Neural cell (in vitro differentiated cells): ENCODE measurements around the gene MB21D2. TPM values are rescaled to one million over a fixed set of nuclear protein-coding genes. Genes with fewer than 3 reads are reported as not detected.

Experiments used
- H2AFZ ChIP-seq: fragments of 200-600, 300-800 bp; sonication (generic), shearing (Covaris generic); 2 replicates; pipeline ENCODE4 v1.6.0; 2014; ENCODE audit warnings: low read depth, mild to moderate bottlenecking, antibody characterized with exemption, low read length, moderate library complexity
- H3F3A ChIP-seq: fragments of 200-600 bp; shearing (Covaris generic); 2 replicates; pipeline ENCODE4 v1.6.1; 2016; ENCODE audit warnings: mild to moderate bottlenecking, moderate library complexity, mixed read lengths, antibody characterized with exemption, low read length; ENCODE audit not compliant: insufficient read depth, poor library complexity, severe bottlenecking
- H3K27ac ChIP-seq: fragments of 200-600, 300-800 bp; sonication (generic), shearing (Covaris generic); 2 replicates; pipeline ENCODE4 v1.5.1; 2014; ENCODE audit warnings: mild to moderate bottlenecking, low read length, moderate library complexity
- H3K27me3 ChIP-seq: fragments of 300-800, 200-600 bp; sonication (generic), shearing (Covaris generic); 2 replicates; pipeline ENCODE4 v1.6.0; 2014; ENCODE audit warnings: mild to moderate bottlenecking, low read depth, low read length, moderate library complexity; ENCODE audit not compliant: insufficient read depth
- H3K36me3 ChIP-seq: fragments of 300-800, 200-600 bp; sonication (generic), shearing (Covaris generic); 2 replicates; pipeline ENCODE4 v1.5.1; 2014; ENCODE audit warnings: mild to moderate bottlenecking, antibody characterized with exemption, low read length, moderate library complexity; ENCODE audit not compliant: insufficient read depth
- H3K4me2 ChIP-seq: fragments of 300-800, 200-600 bp; sonication (generic), shearing (Covaris generic); 2 replicates; pipeline ENCODE4 v1.6.0; 2014; ENCODE audit warnings: mild to moderate bottlenecking, low read length
- H3K4me3 ChIP-seq: fragments of 300-800, 200-600 bp; sonication (generic), shearing (Covaris generic); 2 replicates; pipeline ENCODE4 v1.5.1; 2014; ENCODE audit warnings: mild to moderate bottlenecking, low read length, moderate library complexity
- H3K79me2 ChIP-seq: fragments of 200-600 bp; shearing (Covaris generic); replicated peaks from 2 replicates; pipeline ENCODE4 v1.6.0; 2014; ENCODE audit warnings: mild to moderate bottlenecking, low read length, moderate library complexity; ENCODE audit not compliant: insufficient read depth
- H3K9ac ChIP-seq: fragments of 300-800, 200-600 bp; sonication (generic), shearing (Covaris generic); 2 replicates; pipeline ENCODE4 v1.6.1; 2016; ENCODE audit warnings: mild to moderate bottlenecking, low read length, mixed read lengths
- H3K9me2 ChIP-seq: fragments of 200-600 bp; shearing (Covaris generic); 2 replicates; pipeline ENCODE4 v1.6.1; 2016; ENCODE audit warnings: mild to moderate bottlenecking, low read length, mixed read lengths; ENCODE audit not compliant: insufficient read depth
- H3K9me3 ChIP-seq: fragments of 200-600, 300-800 bp; sonication (generic), shearing (Covaris generic); 2 replicates; pipeline ENCODE4 v1.6.1; 2016; ENCODE audit warnings: mild to moderate bottlenecking, mixed run types, low read length, moderate library complexity, mixed read lengths
- H4K20me1 ChIP-seq: fragments of 200-600 bp; shearing (Covaris generic); 2 replicates; pipeline ENCODE4 v1.6.1; 2016; ENCODE audit warnings: mild to moderate bottlenecking, mixed run types; ENCODE audit not compliant: insufficient read depth
- CTCF ChIP-seq: fragments of 450-650 bp; IDR thresholded peaks from 2 replicates; pipeline ENCODE4 v1.5.1; 2014; ENCODE audit warnings: antibody characterized with exemption, mild to moderate bottlenecking, moderate library complexity; ENCODE audit not compliant: poor library complexity, severe bottlenecking
- EP300 ChIP-seq: fragments of 450-650 bp; conservative IDR thresholded peaks from 2 replicates; pipeline ENCODE4 v1.6.1; 2014; ENCODE audit warnings: antibody characterized with exemption, mild to moderate bottlenecking, moderate library complexity; ENCODE audit not compliant: poor library complexity, severe bottlenecking
- EZH2 ChIP-seq: fragments of 200-600, 300-800 bp; shearing (Covaris generic), sonication (generic); IDR thresholded peaks from 2 replicates; pipeline ENCODE4 v1.6.1; 2014; ENCODE audit warnings: antibody characterized with exemption, low read length, borderline replicate concordance, mild to moderate bottlenecking; ENCODE audit not compliant: insufficient read depth, poor library complexity, severe bottlenecking
- MXI1 ChIP-seq: fragments of 450-650 bp; conservative IDR thresholded peaks from 2 replicates; pipeline ENCODE4 v1.6.1; 2014; ENCODE audit warnings: antibody characterized with exemption, mild to moderate bottlenecking; ENCODE audit not compliant: poor library complexity, severe bottlenecking
- POLR2AphosphoS5 ChIP-seq: IDR thresholded peaks from 2 replicates; pipeline ENCODE4 v1.6.1; 2012
- RAD21 ChIP-seq: fragments of 450-650 bp; conservative IDR thresholded peaks from 2 replicates; pipeline ENCODE4 v1.6.1; 2014; ENCODE audit warnings: antibody characterized with exemption, mild to moderate bottlenecking, moderate library complexity
- REST ChIP-seq: IDR thresholded peaks from 2 replicates; pipeline ENCODE4 v1.6.1; 2012; ENCODE audit warnings: borderline replicate concordance
- SMC3 ChIP-seq: fragments of 450-650 bp; conservative IDR thresholded peaks from 2 replicates; pipeline ENCODE4 v1.6.1; 2014; ENCODE audit warnings: antibody characterized with exemption, mild to moderate bottlenecking, moderate library complexity; ENCODE audit not compliant: poor library complexity
- TAF1 ChIP-seq: IDR thresholded peaks from 2 replicates; pipeline ENCODE4 v1.6.1; 2012; ENCODE audit warnings: low read depth
- polyA plus RNA-seq: library from polyadenylated mRNA; depleted of rRNA; stranded (reverse); fragments of >200 nt; gene quantifications from 2 replicates; pipeline ENCODE4 v1.2.3, GENCODE V29; 2014

The MB21D2 gene
- polyA plus RNA-seq, 1 donor from 2014 or later, result 39.0 TPM

GRCh38 chr3:192905980-192906678 lies 11.5 kb downstream of the MB21D2 start:
- no peak for TF ChIP-seq TAF1
- no peak for TF ChIP-seq REST
- no peak for TF ChIP-seq EP300
- TF ChIP-seq CTCF, result no peak
- TF ChIP-seq EZH2, result no peak
- no peak for TF ChIP-seq SMC3
- no peak for TF ChIP-seq POLR2AphosphoS5
- no peak for TF ChIP-seq RAD21
- TF ChIP-seq MXI1, result no peak
- no peak overlapping the region for H2AFZ ChIP-seq
- no peak overlapping the region for H3K27ac ChIP-seq
- H3K9ac ChIP-seq, result no peak overlapping the region
- no peak overlapping the region for H3K4me2 ChIP-seq
- no peaks in the 10 kb centered on the region for H3F3A ChIP-seq
- peaks cover 19% of the 10 kb centered on the region for H3K79me2 ChIP-seq
- peaks cover 5% of the 10 kb centered on the region for H3K9me3 ChIP-seq
- H3K27me3 ChIP-seq, result no peaks in the 10 kb centered on the region
- no peaks in the 10 kb centered on the region for H3K36me3 ChIP-seq
- H3K4me3 ChIP-seq, result no peak overlapping the region
- H3K9me2 ChIP-seq, result no peaks in the 10 kb centered on the region
- no peaks in the 10 kb centered on the region for H4K20me1 ChIP-seq

- Histone ChIP-seq H3K27ac (no peak overlapping the region), H3K79me2 (peaks cover 10% of the 10 kb centered on the region), H3F3A (no peaks in the 10 kb centered on the region), H3K9me3 (peaks cover 5% of the 10 kb centered on the region), H3K9me2 (no peaks in the 10 kb centered on the region), H3K9ac (no peak overlapping the region), H3K4me2 (no peak overlapping the region), H3K36me3 (no peaks in the 10 kb centered on the region), H2AFZ (no peak overlapping the region), H3K27me3 (no peaks in the 10 kb centered on the region), H3K4me3 (no peak overlapping the region), H4K20me1 (no peaks in the 10 kb centered on the region)
- TF ChIP-seq CTCF, result no peak
- TF ChIP-seq TAF1, result no peak
Observed at GRCh38 chr3:192904632-192905289, 12.9 kb downstream of the MB21D2 start.
